CD4-positive, alpha-beta T cell treated with Interleukin-4 for 4 hours (primary cell): Measurements from ENCODE around the gene CCDC83.
"Not testable (repeated sequence)": the region's sequence is repeated elsewhere in the genome, so short reads cannot be mapped to it uniquely, and the experiment has no call there.

Experiments used
- DNase-seq: peaks from one replicate; pipeline ENCODE4 v3.0.0-alpha.2; 2020

CCDC83 gene

GRCh38 chr11:85840932-85841331, 14.3 kb upstream of the CCDC83 start:
- DNase-seq: not testable (repeated sequence)

GRCh38 chr11:85843929-85844328, 11.3 kb upstream of the CCDC83 start:
- DNase-seq: no peak

GRCh38 chr11:85844439-85845123, 10.6 kb upstream of the CCDC83 start:
- DNase-seq: no peak

DNA sequence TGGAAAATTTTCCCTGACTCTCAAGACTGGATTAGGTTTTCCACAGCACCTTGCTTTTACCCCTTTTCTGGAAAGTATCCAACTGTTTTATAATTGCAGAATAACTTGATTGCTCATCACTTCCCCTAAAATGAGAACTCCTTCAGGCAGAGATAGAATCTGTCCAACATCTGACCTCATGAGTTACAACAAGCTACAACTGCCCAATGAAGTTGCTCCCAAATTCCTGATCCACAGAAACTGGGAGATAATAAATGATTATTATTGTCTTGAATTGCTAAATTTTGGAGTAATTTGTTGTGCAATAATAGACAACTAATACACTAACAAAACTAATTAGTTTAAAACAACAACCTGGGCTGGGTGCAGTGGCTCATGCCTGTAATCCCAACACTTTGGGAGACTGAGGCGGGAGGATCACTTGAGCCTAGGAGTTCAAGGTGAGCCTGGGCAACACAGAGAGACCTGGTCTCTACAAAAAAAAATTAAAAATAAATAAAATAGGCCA, 10.0 kb upstream of the CCDC83 start:
- no peak for DNase-seq

- no peak for DNase-seq
Measured at GRCh38 chr11:85847436-85847835, 7.7 kb upstream of the CCDC83 start.

GRCh38 chr11:85848006-85848405, 7.2 kb upstream of the CCDC83 start:
- DNase-seq: no peak

- DNase-seq: no peak
Measured at GRCh38 chr11:85848556-85848955, 6.6 kb upstream of the CCDC83 start.

DNA sequence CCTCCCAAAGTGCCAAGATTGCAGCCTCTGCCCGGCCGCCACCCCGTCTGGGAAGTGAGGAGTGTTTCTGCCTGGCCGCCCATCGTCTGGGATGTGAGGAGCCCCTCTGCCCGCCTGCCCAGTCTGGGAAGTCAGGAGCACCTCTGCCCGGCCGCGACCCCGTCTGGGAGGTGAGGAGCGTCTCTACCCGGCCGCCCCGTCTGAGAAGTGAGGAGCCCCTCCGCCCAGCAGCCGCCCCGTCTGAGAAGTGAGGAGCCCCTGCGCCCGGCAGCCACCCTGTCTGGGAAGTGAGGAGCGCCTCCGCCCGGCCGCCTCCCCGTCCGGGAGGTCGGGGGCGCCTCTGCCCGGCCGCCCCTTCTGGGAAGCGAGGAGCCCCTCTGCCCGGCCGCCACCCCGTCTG, 2.4 kb upstream of the CCDC83 start:
- DNase-seq: not testable (repeated sequence)

DNA sequence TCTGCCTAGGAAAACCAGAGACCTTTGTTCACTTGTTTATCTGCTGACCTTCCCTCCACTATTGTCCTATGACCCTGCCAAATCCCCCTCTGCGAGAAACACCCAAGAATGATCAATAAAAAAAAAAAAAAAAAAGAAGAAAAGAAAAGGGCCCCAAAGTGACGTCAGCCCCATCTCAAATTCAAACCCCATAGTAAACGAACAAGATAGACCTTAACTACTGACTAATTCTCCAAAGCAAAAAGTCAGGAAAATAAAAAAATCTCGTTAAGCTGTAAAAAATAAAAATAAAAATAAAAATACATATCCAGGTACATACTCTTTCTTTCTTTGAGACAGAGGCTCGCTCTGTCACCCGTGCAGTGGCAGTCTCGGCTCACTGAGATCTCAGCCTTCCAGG, 1.6 kb upstream of the CCDC83 start:
- DNase-seq: not testable (repeated sequence)

- DNase-seq: no peak
Measured at GRCh38 chr11:85854212-85854556, 999 bp upstream of the CCDC83 start.

- peak; percentile 91 for DNase-seq
Measured at GRCh38 chr11:85854557-85855340, 434 bp upstream of the CCDC83 start.

- no peak for DNase-seq
Measured at GRCh38 chr11:85857098-85857497, 1.9 kb downstream of the CCDC83 start.

GRCh38 chr11:85859541-85859940, 4.4 kb downstream of the CCDC83 start:
- DNase-seq: not testable (repeated sequence)

- no peak for DNase-seq
Measured at GRCh38 chr11:85863855-85864254, 8.7 kb downstream of the CCDC83 start.

- no peak for DNase-seq
Measured at GRCh38 chr11:85866137-85866827, 11.1 kb downstream of the CCDC83 start.

DNA sequence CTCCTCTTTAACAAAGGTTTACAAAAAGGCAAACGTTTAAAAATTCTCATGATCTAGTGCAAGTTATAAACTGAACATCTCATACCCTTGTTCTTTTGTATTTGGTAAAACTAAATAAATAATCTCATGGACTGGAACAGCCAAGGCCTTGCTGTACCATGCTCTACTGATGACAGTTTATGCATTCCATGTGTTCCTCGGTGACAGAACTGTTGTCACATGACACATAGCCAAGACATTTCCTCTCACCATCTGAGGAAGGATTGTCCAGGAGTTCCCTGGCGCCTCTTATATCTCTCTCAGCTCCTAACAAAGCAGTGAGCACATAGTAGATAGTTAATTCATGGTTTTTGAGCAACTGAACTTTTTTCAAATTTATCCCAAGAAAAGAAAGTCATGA, 12.6 kb downstream of the CCDC83 start:
- no peak for DNase-seq

DNA sequence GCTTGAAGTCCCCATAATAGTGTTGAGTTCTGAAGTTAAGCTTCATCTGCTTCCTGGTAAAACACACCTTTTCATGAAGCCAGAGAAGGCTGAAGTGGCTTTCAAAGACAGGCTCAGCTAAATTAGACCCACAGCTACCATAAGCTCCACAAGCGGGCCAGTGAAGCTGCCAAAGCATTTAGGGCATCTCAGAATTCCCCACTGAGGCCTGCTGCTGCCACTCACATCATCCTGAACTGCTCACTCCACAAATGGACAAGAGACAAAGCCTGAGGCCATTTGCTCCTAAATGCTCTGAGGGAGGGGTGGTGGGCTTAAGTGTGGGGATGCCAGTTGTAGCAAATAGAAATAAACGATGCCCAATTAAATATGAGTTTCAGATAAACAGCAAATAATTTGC, 14.6 kb downstream of the CCDC83 start:
- DNase-seq: no peak

GRCh38 chr11:85874265-85874664, 19.1 kb downstream of the CCDC83 start:
- no peak for DNase-seq

- DNase-seq: no peak
Measured at GRCh38 chr11:85875505-85875904, 20.3 kb downstream of the CCDC83 start.

GRCh38 chr11:85884581-85885021, 29.4 kb downstream of the CCDC83 start:
- DNase-seq: no peak

- DNase-seq: no peak
Measured at GRCh38 chr11:85886089-85887056, 31.2 kb downstream of the CCDC83 start.

DNA sequence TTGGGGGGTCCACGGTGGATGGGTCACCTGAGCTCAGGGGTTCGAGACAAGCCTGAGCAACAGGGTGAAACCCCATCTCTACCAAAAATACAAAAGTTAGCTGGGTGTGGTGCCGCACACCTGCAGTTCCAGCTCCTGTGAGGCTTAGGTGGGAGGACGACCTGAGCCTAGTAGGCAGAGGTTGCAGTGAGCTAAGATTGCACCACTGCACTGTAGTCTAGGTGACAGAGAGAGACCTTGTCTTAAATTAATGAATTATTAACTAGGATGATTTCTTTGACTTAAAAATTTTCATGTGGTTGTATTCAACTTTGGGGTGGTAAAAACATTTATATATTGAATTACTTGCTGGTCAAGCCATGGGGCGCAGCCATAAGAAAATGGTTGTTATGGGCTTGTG, 33.9 kb downstream of the CCDC83 start:
- no peak for DNase-seq
